ENCODE data around the gene PTPRF.

Gene PTPRF

GRCh38 chr1:43650310-43651085 is 119.8 kb downstream of the PTPRF start:
- no peak for TF ChIP-seq CTCF (conservative IDR thresholded peaks at IDR 0.05; ENCODE audit: low read length)

GRCh38 chr1:43651188-43651587 is 120.5 kb downstream of the PTPRF start:
- TF ChIP-seq CTCF (conservative IDR thresholded peaks at IDR 0.05; ENCODE audit: low read length): no peak
- DNase-seq (ENCODE audit: low read depth): no peak

More at GRCh38 chr1:43650310-43651085, 119.8 kb downstream of the PTPRF start:
- peak overlapping the region; percentile 97 for H3K4me3 ChIP-seq (ENCODE audit: low read length)
- peak; percentile 99 for DNase-seq (ENCODE audit: low read depth)

GRCh38 chr1:43651902-43652301 is 121.2 kb downstream of the PTPRF start:
- no peak for TF ChIP-seq CTCF (conservative IDR thresholded peaks at IDR 0.05; ENCODE audit: low read length)
- H3K4me3 ChIP-seq (ENCODE audit: low read length): peak overlapping the region; percentile 97

More at GRCh38 chr1:43651188-43651587, 120.5 kb downstream of the PTPRF start:
- H3K4me3 ChIP-seq (ENCODE audit: low read length): peak overlapping the region; percentile 97

GRCh38 chr1:43653339-43653738 is 122.7 kb downstream of the PTPRF start:
- peak; percentile 40 for DNase-seq (ENCODE audit: low read depth)
- peak; percentile 55 for TF ChIP-seq CTCF (conservative IDR thresholded peaks at IDR 0.05; ENCODE audit: low read length)
- H3K4me3 ChIP-seq (ENCODE audit: low read length): no peak overlapping the region

More at GRCh38 chr1:43651902-43652301, 121.2 kb downstream of the PTPRF start:
- DNase-seq (ENCODE audit: low read depth): no peak

GRCh38 chr1:43653893-43654292 is 123.2 kb downstream of the PTPRF start:
- DNase-seq (ENCODE audit: low read depth): no peak
- H3K4me3 ChIP-seq (ENCODE audit: low read length): no peak overlapping the region
- no peak for TF ChIP-seq CTCF (conservative IDR thresholded peaks at IDR 0.05; ENCODE audit: low read length)

GRCh38 chr1:43655953-43656352 is 125.3 kb downstream of the PTPRF start:
- no peak for TF ChIP-seq CTCF (conservative IDR thresholded peaks at IDR 0.05; ENCODE audit: low read length)
- H3K4me3 ChIP-seq (ENCODE audit: low read length): no peak overlapping the region
- no peak for DNase-seq (ENCODE audit: low read depth)

All from AG10803 (cell line).